ENCODE results near the gene CACNG4.

Gene CACNG4

DNA sequence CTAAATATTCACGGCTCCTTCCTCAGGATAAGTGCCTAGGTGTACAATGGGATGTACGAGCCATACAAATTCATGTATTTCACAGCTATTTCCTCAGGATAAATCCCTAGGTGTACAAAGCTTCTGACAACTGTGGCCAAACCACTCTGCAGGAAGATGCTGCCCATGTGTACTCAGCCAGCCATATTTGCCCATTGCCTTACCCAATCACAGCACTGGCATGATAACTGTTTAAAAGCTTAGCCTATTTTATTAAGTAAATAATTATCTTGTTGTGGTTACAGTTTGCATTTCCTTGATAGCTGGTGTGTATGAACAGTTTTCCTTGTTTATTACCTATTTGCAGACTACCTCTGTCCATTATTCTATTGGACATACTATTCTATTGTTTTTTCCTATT is 115.0 kb downstream of the CACNG4 start:
- peaks cover 0 to 10% (median 0%) of the 10 kb centered on the region in 5 donors for H3K4me1 ChIP-seq (ENCODE audit: control insufficient read depth in 5 of 5, insufficient read depth in 5 of 5, low read length in 5 of 5)
- H3K9me3 ChIP-seq (ENCODE audit: control insufficient read depth in 5 of 5, low read length in 5 of 5), result no peaks in the 10 kb centered on the region
- H3K27me3 ChIP-seq (ENCODE audit: control insufficient read depth in 5 of 5, insufficient read depth in 4 of 5, low read length in 5 of 5), result no peaks in the 10 kb centered on the region
- H3K36me3 ChIP-seq (ENCODE audit: control insufficient read depth in 5 of 5, insufficient read depth in 5 of 5, low read length in 5 of 5), result peaks cover 16 to 30% (median 23%) of the 10 kb centered on the region in 5 donors
- H3K9ac ChIP-seq (ENCODE audit: low read length in 5 of 5), result no peak overlapping the region
- no peak overlapping the region for H3K4me3 ChIP-seq (ENCODE audit: low read depth in 1 of 5, low read length in 5 of 5)
- no peak overlapping the region for H3K27ac ChIP-seq (ENCODE audit: low read depth, low read length)

DNA sequence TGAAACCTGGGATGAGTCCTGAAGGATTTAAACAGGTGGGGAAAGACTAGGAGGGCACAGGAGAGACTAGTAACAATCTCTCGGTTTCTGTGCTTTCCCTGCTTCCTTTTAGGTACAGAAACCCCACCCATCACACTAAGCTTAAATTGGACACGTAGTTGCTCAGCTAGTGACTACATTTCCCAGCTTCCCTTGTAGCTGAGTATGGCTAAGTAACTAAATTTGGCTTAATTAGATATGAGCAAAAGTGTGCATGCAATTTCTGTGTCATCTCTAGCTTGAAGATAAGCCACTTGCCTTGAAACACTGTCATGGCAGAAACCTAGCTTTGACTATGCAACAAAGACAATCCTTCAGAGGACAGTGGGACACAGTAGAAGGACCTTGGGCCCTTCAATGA is 116.3 kb downstream of the CACNG4 start:
- H3K36me3 ChIP-seq (ENCODE audit: control insufficient read depth in 5 of 5, insufficient read depth in 5 of 5, low read length in 5 of 5), result peaks cover 16 to 34% (median 26%) of the 10 kb centered on the region in 5 donors
- H3K9ac ChIP-seq (ENCODE audit: low read length in 5 of 5), result no peak overlapping the region
- H3K4me1 ChIP-seq (ENCODE audit: control insufficient read depth in 5 of 5, insufficient read depth in 5 of 5, low read length in 5 of 5), result peaks cover 0 to 10% (median 0%) of the 10 kb centered on the region in 5 donors
- no peaks in the 10 kb centered on the region for H3K9me3 ChIP-seq (ENCODE audit: control insufficient read depth in 5 of 5, low read length in 5 of 5)
- H3K27ac ChIP-seq (ENCODE audit: low read depth, low read length), result no peak overlapping the region
- no peaks in the 10 kb centered on the region for H3K27me3 ChIP-seq (ENCODE audit: control insufficient read depth in 5 of 5, insufficient read depth in 4 of 5, low read length in 5 of 5)
- no peak overlapping the region for H3K4me3 ChIP-seq (ENCODE audit: low read depth in 1 of 5, low read length in 5 of 5)

DNA sequence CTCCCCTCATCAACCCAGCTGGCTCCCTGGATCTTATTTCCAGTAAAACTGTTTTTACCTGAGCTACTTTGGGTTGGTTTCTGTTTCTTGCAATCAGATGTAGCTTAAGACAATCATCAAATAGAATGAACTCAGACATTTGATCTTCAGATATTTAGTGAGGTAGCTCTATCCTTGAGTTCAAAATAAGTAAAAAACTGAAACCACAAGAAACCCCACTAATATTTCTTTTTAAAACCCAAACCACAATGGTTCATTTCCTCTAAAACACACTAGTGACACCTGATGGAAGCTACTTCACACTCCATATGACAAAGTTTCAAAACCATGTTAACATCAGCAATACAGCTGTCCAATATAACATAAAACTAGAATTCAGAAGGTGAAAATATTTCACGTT is 117.6 kb downstream of the CACNG4 start:
- no peaks in the 10 kb centered on the region for H3K27me3 ChIP-seq (ENCODE audit: control insufficient read depth in 5 of 5, insufficient read depth in 4 of 5, low read length in 5 of 5)
- H3K27ac ChIP-seq (ENCODE audit: low read depth, low read length), result no peak overlapping the region
- no peak overlapping the region for H3K4me3 ChIP-seq (ENCODE audit: low read depth in 1 of 5, low read length in 5 of 5)
- H3K4me1 ChIP-seq (ENCODE audit: control insufficient read depth in 5 of 5, insufficient read depth in 5 of 5, low read length in 5 of 5), result peaks cover 0 to 10% (median 0%) of the 10 kb centered on the region in 5 donors
- H3K9ac ChIP-seq (ENCODE audit: low read length in 5 of 5), result no peak overlapping the region
- H3K9me3 ChIP-seq (ENCODE audit: control insufficient read depth in 5 of 5, low read length in 5 of 5), result no peaks in the 10 kb centered on the region
- peaks cover 17 to 38% (median 28%) of the 10 kb centered on the region in 5 donors for H3K36me3 ChIP-seq (ENCODE audit: control insufficient read depth in 5 of 5, insufficient read depth in 5 of 5, low read length in 5 of 5)

Measured in subcutaneous abdominal adipose tissue (tissue), 5 donors.